GM18909 (cell line): ENCODE results near the gene DNTT.
"Not testable (repeated sequence)": the region's sequence is repeated elsewhere in the genome, so short reads cannot be mapped to it uniquely, and the experiment has no call there.

Experiments
- ATAC-seq: cut with Tn5 transposase; IDR thresholded peaks from one replicate; pipeline ENCODE4 v1.9.1; 2021; ENCODE audit warnings: mild to moderate bottlenecking; ENCODE audit not compliant: unreplicated experiment, poor library complexity

Gene DNTT

GRCh38 chr10:96305019-96305418 lies 785 bp downstream of the DNTT start:
- ATAC-seq, result no peak

DNA sequence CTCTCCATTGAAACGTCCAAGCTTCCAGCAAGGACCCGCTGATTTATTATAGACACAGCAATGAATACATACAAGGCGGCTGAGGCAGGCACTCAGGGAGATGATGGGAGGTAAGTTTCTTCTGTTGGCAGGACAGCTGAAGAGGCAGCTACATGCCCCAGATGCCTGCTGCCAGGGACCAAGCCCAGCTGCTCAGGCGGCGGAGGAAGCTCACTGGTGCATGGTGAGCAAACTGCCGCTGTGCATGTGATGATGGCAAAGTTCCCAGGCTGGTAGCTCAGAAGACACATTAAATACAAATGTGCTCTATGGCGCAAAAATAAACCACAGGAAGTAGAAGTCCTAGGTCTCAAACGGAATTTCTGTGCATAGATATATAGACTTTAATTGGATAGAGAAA lies 2.3 kb downstream of the DNTT start:
- ATAC-seq, result no peak

- ATAC-seq, result not testable (repeated sequence)
Observed at GRCh38 chr10:96308854-96309253, 4.6 kb downstream of the DNTT start.

GRCh38 chr10:96309628-96310320 lies 5.5 kb downstream of the DNTT start:
- ATAC-seq, result no peak

GRCh38 chr10:96310321-96310669 lies 6.1 kb downstream of the DNTT start:
- no peak for ATAC-seq

- ATAC-seq, result no peak
Observed at GRCh38 chr10:96311180-96311715, 7.0 kb downstream of the DNTT start.

- no peak for ATAC-seq
Observed at GRCh38 chr10:96313344-96313743, 9.1 kb downstream of the DNTT start.

- no peak for ATAC-seq
Observed at GRCh38 chr10:96317067-96317833, 13.0 kb downstream of the DNTT start.

- no peak for ATAC-seq
Observed at GRCh38 chr10:96319754-96320474, 15.7 kb downstream of the DNTT start.

DNA sequence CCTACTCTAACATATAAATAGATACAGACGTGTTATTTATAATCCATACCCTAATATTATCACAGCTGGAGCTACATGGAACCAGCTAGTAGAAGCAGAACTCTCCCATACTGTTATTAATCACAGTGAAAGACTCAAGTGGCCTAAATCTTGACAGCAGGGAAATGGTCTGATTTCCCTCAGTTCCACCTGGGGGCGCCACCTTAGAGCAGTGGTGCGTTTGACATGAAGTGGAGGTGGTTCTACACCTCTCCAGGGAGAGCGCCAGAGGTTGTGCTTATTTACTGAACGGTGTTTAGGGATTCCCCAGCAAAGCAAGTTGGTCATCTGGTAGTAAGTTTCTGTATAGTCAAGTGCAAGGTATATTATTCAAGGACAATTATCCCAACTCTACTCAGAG lies 17.6 kb downstream of the DNTT start:
- no peak for ATAC-seq

DNA sequence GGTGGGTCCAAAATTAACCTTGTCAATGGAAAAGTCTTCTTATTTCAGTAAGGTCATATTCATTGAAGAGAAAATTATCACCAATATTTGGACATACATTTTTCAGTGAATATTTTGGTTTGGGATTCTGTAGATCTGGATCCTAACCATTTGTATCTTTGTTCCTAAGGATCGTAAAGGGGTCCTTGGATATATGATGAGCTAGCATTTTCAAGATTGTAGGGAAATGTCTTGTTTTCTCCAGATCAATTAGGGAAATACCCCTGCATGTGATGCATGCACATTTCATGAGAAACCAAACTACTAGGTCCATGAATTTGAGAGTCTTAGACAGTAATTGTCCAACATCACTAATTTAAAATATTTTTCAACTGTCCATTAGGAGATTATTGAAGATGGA lies 18.0 kb downstream of the DNTT start:
- no peak for ATAC-seq

DNA sequence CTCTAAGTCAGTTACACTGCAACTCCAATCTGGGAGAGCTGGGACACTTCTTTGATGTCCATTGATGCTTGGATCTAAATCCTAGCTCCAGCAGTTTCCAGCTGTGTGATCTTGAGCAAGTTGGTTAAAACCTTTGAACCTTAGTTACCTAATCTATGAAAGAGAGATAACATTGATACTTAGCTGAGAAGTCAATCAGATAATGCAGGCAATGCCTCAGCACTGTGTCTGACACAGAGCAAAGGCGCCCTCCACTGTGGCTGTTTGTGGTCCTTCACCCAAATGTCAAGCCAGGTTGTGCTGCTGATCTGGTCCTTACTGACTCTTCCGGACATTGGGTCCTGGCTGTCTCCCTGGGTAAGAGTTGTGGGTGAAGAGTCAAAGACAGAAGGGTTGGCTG lies 20.2 kb downstream of the DNTT start:
- no peak for ATAC-seq

DNA sequence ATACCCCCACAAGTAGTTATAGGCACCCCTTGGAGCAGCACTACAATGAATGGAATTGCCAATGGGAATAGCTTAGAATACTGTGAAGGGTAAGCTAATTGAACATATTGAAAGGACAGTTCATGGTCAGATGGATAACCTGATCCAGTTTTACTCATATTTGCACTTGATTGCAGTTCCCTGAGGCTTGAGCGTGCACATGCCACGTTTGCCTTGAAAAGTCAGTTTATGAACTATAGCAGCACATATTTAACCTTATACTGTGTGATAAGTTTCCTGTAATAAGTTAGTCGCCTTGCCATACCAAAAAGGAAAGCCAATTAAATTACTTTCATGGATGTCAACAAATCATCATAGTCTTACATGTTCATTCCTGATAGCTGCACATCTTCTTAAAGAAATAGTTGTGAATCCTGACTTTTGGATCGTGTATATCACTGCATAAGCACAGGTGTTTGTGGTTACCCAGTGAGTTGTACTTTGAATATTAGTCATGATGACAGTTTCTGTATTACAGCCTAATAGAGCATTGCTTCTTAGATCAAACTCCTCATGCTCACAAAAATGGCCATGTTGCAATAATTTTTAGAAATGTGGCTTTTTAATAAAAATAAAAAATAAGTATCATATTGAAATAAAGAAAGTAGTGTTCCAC lies 21.6 kb downstream of the DNTT start:
- ATAC-seq, result peak; percentile 94

DNA sequence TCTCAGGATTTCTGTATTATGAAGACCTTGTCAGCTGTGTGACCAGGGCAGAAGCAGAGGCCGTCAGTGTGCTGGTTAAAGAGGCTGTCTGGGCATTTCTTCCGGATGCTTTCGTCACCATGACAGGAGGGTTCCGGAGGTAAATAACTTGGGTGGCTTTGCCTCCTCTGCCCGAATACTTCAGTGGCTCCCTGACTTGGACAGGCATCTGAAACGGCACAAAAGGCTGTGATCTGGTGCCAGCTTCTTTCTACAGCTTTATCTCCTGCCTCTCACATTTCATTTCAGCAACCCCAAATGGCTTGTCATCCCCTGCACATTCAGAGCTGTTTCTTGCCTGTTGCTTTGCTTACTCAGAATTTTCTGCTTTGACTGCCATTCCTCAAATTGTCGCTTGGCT lies 23.2 kb downstream of the DNTT start:
- no peak for ATAC-seq

DNA sequence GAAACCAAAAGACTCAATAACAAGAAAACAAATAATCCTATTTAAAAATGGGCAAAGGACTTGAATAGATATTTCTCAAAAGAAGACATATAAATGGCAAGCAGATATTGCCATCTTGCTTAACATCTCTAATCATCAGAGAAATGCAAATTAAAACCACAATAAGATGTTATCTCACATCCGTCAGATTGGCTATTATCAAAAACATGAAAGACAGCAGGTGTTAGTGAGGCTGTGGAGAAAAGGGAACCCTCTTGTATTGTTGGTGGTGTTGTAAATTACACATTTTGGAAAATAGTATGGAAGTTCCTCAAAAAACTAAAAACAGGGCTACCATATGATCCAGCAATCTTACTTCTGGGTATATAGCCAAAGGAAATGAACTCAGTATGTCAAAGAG lies 28.9 kb downstream of the DNTT start:
- ATAC-seq, result no peak

- no peak for ATAC-seq
Observed at GRCh38 chr10:96334616-96335526, 30.6 kb downstream of the DNTT start.

DNA sequence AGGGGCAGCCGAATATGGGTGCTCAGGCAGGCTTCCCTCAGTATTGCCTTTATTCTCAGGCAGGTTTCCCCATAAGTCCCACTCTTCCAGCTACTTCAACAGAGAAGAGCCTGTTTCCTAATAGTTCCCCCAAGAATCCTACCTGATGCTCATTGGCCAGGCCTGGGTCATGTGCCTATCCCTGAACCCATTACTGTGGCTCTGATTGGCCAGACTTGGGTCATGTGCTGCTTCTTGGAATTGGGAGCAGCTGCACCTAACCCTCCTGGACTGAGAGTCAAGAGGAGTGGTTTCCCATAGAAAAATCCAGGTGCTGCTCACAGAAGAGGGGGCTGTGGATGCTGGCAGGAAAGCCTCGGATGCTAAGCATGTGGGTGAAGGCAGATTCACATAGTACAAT lies 32.9 kb downstream of the DNTT start:
- ATAC-seq, result no peak

- ATAC-seq, result no peak
Observed at GRCh38 chr10:96338279-96338925, 34.2 kb downstream of the DNTT start.

GRCh38 chr10:96339383-96339782 lies 35.1 kb downstream of the DNTT start:
- ATAC-seq, result no peak
